IPS DF 19.7 (cell line): Measurements from ENCODE around the gene MIS12.

ENCODE experiments used
- DNase-seq: peaks from one replicate; pipeline ENCODE4 v3.0.0-alpha.2; 2013; ENCODE audit warnings: low read depth, low spot score

MIS12 gene

DNA sequence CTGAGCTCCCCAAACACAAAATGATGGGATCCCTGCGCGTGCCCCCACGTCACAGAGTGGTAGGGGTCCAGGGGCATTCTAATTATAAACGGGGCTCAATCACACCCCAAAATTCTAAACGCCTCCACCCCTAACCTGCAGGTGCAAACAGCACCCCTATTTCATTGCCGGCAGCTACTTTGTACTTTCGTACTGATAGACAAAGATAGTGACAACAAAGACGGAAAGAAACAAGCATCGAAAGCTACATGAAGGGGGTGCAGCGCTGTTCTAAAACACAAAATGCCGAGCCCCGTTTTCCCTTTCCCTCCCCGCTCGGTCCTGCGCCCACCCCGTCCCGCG, 13.9 kb downstream of the MIS12 start:
- DNase-seq, result no peak

DNA sequence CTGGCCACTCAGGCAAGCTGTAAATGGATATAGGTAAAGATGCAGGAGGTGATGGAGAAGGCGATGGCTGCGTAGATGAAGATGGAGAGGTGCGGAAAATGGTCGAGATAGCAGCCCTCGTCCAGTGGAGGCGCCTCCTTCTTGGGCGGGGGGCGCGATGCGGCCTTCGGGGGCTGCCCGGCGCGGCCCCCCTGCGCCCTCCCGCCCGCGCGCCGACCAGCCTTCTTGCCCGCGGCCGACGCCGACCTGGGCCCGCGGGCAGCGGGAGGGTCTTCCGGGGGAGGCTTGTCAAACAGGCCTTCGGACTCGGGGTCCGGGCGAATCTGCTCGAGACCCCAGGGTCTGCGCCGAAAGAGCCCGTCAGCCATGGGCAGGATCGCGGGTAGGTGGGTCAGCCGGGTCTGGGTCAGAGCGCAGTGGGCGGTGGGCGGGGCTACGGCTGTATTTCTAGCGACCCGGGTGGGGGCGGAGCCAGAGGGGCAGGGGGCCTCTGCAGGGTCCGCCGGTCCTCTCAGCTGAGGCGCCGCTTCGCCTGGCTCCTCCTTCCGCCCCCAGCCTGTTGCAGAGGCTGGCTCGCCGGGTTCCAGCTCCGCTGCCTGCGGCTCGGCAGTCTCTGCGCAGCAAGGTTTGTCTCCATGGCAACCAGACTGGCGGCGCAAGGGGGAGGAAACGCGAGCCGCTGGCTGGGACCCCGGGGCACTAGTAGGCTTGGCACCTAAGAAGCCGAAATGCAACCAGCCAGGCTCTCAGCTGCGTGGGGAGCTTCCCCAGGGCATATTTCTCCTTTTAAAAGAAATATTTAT, 14.4 kb downstream of the MIS12 start:
- peak; percentile 75 for DNase-seq

DNA sequence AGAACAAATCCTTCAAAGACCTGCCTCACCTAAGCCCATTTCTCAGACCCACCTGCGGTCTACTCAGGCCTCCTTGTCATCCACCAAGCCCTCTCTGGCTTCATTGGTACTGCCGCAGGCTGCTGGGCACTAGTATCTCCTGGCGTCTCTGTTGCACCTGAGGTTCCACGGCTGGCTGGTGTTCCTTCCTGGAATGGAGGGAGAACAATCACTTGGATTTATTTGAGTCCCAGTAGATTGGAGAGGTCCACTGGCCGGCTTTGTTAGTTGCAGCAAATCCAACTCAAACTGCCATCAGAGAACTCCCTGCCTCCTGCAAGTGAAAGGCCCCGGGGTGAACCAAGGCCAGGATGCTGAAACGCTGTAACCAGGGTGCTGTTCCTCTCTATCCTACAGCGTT, 15.3 kb downstream of the MIS12 start:
- no peak for DNase-seq

DNA sequence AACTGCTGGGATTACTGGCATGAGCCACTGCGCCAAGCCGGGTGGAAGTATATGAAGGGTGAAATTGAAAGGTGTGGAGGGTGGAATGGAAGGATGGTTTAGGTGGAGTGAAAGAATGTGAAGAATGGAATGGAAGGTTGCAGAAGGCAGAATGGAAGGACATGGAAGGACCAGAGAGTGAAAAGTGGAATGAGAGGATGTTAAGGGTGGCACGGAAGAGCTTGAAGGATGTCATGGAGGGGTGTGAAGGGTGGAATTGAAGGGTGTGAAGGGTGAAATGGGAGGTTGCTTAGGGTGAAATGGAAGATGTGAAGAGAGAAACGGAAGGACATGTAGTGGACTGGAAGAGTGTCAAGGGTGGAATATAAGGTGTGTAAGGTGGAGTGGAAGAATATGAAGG, 16.2 kb downstream of the MIS12 start:
- DNase-seq, result no peak

DNA sequence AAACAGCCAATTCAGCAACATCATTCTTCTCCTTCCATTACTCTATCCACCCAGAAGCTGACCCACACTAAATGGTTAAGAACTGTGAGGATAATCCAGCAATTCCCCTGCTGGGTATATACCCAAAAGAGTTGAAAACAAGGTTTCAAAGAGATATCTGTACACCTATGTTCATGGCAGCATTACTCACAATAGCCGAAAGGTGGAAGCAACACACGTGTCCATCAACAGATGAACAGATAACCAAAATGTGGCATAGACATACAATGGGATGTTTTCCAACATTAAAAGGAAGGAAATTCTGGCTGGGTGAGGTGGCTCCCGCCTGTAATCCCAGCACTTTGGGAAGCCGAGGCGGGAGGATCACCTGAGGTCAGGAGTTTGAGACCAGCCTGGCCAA, 19.9 kb downstream of the MIS12 start:
- no peak for DNase-seq

DNA sequence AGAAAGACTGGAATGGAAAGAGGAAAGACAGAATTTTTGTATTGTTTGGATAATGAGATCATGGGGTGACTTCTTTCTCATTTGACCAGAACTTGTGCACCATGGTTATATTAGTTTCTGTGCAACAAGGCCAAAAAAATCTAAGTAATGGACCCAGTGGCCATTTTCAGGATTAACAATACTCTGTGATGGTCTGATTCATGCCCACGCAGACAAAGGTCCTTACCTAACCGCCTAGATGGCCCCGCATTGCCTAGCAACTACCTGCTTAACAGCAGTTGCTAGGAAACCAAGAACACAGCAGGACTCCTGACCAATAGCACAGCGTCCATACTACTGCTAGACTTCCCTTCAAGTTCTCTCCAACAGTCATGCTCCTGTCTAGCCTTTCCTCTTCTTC, 22.4 kb downstream of the MIS12 start:
- peak; percentile 47 for DNase-seq

DNA sequence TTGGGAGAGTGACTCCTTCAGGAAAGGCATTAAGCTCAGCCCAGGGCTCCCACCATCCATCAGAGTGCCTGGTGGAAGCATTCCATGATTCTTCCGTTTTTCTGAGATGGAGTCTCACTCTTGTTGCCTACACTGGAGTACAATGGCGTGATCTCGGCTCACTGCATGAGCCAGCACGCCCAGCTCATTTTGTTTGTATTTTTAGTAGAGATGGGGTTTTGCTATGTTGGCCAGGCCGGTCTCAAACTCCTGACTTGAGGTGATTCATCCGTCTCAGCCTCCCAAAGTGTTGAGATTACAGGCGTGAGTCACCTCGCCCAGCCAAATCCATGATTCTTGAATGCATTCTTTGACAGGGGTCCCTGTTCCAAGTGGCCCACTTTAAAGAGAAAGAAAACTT, 23.1 kb downstream of the MIS12 start:
- no peak for DNase-seq

DNA sequence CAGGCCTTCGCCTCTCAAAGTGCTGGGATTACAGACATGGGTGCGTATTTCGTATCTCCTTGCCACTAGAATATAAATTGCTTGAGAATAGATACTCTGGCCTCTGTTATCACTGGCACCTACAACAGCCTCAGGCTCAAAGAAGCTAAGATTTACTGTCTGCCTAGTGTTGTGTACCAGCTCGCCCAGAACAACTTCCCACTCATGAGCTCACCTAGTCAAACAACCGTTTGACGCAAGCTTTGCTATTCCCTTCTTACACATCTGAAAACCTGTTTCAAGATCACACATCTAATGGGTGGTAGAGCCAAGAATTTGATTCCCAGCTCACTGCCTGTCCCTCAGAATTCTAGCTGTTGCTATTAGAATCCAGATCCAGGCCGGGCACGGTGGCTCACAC, 24.4 kb downstream of the MIS12 start:
- no peak for DNase-seq

DNA sequence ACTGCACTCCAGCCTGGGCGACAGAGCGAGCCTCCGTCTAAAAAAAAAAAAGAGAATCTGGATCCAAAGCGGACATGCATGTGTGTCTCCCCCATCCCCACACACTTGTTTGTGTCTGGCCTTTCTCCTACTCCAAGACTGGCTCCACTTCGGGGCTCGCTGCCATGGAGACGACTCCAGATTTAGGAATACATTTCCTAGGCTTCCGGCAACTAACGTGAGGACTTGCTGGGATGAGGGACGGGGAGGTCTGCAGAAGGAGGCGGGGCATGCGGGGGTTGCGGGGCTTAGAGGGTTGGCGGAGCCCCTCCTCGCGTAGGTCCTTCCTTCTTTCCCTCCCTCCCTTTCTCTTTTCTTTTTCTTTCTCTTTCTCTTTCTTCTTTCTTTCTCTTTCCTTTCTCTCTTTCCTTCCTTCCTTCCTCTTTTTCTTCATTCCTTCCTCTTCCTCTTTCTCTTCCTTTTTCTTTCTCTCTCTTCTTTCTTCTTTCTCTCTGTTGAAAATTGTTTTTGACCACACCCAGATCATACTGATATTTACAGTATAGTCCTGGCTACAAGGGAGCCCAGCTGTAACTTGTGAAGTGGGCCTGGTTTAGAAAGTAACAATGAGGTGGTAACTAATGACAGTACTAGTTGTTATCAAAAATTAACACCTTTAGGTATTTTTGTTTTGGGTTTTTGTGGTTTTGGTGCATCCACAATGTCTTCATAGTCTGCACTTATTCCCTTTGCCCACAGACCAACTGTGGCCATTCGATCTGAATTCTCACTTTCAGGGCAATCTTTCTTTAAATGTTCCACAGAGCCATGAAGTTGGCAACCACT, 25.2 kb downstream of the MIS12 start:
- DNase-seq, result no peak

DNA sequence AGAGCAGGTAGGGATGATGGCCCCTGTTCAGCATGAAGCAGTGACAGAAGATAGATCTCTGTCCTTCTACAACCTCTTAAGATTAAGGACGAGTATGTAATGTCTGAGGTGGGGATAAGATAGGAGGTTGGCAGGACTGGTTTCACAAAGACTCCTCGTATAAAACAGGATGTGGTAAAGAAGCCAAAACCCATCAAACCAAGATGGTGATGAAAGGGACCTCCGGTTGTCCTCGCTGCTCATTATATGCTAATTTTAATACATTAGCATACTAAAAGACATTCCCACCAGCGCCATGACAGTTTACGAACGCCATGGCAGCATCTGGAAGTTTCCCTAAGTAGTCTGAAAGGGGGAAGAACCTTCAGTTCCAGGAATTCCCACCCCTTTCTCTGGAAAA, 27.3 kb downstream of the MIS12 start:
- no peak for DNase-seq

DNA sequence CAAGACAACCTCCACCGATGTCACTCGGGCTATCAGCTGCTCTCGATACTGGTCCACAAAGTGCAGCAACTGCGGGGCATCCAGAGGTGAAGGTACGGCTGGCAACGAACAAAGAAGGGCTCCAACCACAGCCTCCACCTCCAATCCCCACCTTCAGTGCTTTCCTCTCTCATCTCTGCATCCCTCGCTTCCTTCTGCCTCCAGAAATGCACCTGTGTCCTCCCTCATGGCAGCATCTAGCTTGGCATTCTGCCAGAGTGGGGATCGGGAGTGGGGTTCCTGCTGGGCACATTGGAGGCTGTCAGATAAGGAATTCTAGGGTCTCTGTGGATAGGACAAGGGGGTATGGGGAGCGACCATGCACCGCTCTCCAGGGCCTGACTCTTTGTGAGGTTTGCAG, 28.6 kb downstream of the MIS12 start:
- DNase-seq, result no peak

DNA sequence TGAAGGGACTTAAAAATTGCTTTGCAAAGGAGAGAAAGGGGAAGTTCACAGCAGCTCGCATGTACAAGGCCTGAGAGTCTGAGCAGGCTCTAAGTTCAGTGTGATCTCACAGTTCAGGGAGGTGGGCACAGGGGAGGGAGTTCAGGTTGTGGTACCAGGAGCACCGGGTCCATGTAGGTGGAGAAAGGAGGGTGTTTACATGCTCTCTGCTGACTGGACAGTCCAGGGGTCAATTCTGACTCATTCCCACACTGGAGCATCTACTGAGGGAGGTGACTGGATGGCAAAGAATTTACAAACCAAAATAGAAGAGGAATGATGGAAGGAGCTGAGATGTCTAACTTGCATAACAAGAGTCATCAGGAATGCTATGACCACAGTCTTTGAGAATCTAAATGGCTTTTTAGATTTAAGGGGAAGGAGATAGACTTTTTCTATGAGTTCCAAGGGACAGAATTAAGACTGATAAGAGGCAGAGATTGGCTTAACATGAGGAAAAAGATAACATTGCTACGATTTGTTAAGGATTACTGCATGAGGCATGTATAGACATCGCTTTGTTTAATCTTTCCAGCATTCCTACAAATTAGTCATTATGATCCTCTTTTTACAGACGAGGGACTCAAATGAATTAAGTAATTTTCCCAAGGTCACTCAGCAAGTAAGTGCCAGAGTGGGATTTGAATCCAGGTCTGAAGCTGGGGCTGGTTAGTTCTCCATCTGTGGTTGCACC, 29.9 kb downstream of the MIS12 start:
- DNase-seq, result no peak

DNA sequence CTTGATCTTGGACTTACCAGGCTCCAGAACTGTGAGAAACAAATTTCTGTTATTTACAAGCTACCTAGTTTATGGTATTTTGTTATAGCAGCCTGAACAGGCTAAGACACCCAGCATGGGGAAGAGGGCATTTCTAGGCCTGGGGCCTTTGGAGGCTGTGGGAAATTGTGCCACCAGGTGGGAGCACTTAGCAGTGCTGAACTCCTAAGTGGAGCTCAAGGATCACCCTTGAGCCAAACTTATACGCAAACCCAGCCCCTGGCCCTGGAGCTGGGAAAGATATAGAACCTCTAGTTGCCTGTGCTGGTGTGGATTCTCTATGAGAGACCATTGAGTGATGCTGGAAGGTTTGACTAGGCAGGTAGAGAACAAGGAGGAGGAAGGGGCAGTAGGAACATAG, 36.1 kb downstream of the MIS12 start:
- DNase-seq, result no peak

DNA sequence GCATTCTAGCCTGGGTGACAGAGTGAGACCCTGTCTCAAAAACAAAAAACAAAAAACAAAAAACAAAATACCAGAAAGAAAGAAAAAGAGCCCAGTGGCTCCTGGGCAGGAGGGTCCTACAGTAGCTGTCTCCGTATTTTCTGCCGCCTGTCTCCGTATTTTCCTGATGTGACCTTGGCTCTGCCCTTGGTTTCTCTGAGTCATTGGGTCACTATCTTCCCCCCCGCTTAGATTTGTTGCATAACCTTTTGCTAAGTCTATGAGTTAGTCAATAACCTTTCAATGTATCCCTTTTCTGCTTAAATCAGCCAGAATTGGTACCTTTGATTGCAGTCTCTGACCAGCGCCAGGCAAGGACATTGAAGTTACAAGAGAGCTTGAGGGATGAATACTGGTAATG, 36.9 kb downstream of the MIS12 start:
- DNase-seq, result no peak

DNA sequence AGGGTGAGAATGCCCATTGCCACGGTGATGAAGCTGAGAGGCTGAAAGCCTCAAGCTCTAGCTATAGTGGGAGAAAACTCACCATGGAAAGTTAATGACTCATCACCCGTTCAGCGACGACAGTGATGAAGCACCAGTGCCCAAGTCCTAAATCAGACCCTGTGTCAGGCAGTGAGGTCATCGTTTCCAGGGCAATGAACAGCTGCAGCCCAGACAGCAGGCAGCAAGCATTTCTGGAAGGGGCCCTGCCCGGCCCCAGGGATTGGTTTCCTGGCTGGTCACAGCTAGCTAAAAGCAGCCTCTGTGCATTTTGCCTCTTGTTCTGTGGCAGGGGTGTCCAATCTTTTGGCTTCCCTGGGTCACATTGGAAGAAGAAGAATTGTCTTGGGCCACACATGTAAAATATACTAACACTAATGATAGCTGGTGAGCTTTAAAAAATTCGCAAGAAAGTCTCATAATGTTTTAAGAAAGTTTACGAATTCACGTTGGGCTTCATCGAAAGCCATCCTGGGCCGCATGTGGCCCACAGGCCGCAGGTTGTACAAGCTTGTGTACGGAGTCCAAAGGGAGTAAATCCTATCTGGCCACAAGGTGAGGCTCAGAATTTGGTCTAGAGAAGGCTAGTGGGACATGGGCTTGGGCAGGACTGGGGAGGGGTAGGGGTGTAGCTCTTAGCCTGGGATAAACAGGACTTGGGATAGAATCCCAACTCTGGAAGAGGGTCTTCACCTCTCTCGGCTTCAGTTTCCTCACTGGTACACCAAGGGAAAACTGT, 40.6 kb downstream of the MIS12 start:
- DNase-seq, result no peak

DNA sequence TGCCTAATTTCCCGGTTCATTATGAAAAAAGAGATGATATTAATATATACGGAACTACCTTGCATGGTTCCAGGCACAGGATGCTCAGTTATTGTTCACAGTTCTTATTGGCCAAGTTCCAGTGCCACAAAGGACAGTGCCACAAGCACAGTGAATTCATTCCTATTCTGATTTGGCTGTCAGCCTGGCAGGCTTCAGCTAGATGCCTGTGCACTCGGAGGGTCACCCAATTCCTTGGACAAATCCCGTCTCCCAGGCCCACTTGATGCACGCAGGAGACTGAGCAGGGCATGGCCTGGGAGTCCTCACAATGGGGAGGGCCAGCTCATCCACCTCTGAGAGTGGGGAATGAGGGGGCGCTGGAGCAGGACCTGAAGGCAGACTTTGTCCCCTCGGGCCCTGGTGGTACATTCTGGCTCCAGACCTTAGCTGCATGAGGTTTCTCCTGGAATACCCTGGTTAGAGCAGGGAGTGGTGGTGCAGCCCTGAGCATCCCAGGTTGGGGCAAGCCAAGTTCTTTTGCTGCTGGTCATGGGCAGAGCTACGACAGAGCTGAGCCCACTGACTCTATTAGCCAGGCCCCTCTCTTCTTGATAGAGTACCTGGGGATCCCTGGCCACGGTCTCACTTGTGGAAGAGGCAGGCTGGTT, 41.4 kb downstream of the MIS12 start:
- no peak for DNase-seq

DNA sequence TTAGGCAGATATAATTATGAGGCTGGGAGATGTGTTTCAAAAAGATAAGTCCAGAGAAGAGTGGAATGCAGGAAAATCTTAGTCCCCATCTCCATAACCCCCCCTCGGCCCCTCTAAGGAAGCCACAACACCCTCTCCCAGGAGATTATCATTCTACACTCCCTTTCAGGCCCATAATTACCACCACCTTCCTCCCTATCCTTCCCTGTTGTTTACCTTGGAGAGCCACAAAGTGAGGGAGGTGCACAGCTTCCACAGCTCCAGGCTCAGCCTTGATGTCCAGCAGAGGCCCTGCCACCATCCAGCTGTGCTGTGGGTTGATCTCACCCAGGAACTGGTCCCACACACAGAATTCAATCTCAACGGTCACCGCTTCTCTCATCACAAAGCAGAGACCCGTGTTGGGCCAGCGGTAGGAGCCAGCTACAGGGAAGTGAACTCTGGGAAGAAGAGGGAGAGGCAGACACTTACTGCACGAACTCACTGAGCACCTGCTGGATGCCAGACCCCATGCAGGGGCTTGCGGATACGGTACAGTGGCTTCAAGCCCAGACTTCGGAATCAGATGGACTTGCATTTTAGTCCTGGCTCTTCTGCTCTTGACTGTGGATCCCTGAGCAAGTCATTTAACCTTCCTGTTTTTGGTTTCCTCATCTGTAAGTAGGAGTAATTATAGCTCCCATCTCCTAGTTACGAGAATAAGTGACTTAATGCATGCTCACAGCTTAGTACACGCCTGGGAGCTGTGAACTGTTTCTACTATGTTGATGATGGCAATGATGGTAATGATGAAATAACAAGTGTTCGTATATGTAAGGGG, 44.1 kb downstream of the MIS12 start:
- no peak for DNase-seq

DNA sequence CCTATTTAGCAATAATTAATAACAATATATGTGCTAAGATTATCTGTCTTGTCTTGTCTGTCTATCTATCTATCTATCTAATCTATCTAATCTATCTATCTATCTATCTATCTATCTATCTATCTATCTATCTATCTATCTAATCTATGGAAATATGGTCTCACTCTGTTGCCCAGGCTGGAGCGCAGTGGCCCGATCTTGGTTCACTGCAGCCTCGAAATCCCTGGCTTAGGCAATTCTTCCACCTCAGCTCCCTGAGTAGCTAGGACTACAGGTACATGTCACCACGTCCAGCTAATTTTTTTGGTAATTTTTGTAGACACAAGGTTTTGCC, 44.7 kb downstream of the MIS12 start:
- DNase-seq, result no peak

DNA sequence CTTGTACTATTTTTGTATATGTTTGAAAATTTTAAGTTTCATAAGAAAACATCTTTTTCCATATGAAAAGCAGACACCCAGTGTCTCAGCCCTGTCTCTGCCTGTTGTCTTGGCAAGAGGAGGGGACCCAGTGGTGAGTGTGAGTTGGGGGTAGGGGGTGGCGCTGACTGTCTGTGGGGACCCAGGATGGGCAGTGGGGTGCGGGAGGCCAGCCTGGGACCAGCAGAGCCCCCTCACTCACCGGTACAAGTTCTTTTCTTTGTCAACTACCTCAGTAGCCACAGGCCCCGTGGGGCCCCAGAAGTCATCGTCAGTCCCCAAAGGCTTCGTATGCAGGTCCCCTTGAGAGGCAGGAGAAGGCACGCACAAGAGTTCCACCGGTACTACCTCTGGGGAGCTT, 46.2 kb downstream of the MIS12 start:
- DNase-seq, result no peak

DNA sequence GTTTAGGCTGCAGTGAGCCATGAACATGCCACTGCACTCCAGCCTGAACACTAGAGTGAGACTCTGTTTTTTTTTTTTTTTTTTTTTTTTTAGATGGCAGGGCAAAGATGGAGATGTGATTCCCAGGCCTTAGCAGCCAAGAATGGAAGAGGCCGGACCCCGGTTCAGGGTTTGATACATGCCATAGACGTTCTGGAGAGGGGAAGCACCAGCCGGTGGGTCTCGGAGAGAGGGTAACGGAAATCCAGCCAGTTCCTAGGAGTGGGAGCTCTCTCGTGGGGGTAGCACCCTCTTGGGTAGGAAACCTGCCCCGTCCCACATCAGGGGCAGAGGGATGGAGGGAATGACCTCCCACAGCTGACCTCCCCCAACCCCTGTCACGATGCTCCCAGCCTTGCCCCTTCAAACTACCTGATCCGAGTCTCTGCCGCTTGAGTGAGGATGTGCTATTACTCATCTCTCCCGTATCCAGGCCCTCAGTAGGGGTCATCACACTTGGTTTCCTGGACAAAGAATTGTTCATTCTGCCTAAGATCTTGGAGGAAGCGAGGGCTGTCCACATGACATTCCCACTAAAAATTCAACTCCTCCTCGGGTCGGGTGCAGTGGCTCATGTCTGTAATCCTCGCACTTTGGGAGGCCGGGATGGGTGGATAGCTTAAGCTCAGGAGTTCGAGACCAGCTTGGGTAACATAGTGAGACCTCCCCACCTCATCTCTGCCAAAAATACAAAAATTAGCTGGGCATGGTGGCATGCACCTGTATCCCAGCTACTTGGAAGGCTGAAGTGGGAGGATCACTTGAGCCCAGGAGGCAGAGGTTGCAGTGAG, 47.3 kb downstream of the MIS12 start:
- DNase-seq, result no peak
